B cell (primary cell): ENCODE data around the gene SLC24A3.

Experiments
- CTCF ChIP-seq: fragments of 200-600 bp; IDR thresholded peaks from one replicate; pipeline ENCODE4 v1.8.0; 2022; ENCODE audit warnings: antibody characterized with exemption, mild to moderate bottlenecking
- EZH2 ChIP-seq: IDR thresholded peaks from 2 replicates; pipeline ENCODE4 v1.6.1; 2012; ENCODE audit warnings: borderline replicate concordance, low read depth, mild to moderate bottlenecking, moderate library complexity, low read length; ENCODE audit not compliant: insufficient read depth, poor library complexity, severe bottlenecking

GRCh38 chr20:19250346-19250745, 37.9 kb downstream of the SLC24A3 start:
- TF ChIP-seq CTCF (no peak), EZH2 (no peak)
